Measurements from ENCODE around the gene PCDH8. TPM values are rescaled to one million over a fixed set of nuclear protein-coding genes. Genes with fewer than 3 reads are reported as not detected.

Gene PCDH8
- total and polyA plus RNA-seq, 10 of the 15 experiments (the other 5 are each of a cell fraction or from before 2014, with no cell fraction given): 0.03 to 0.86 (median 0.45) TPM; not detected in 1

GRCh38 chr13:52851137-52851962 lies 2.9 kb upstream of the PCDH8 start (continued):
- no peak for TF ChIP-seq SKIL (IDR thresholded peaks at IDR 0.05; ENCODE audit: low read depth, poor library complexity, severe bottlenecking)
- no peak for TF ChIP-seq HSF1 (IDR thresholded peaks at IDR 0.05; ENCODE audit: low read depth, low read length)
- TF ChIP-seq MAX (IDR thresholded peaks at IDR 0.05; ENCODE audit: low read depth, low read length): no peak
- no peak for TF ChIP-seq CBX3 (IDR thresholded peaks at IDR 0.05; ENCODE audit: borderline replicate concordance, low read depth)
- TF ChIP-seq EGR1 (IDR thresholded peaks at IDR 0.05; ENCODE audit: borderline replicate concordance in 1 of 2, low read depth in 2 of 2, low read length in 2 of 2): no peak
- 0 out of 2 replicates have a peak, but pooled peaks have one; percentile 3 for TF ChIP-seq RAD21 (IDR thresholded peaks at IDR 0.05; ENCODE audit: insufficient read depth, low read depth, low read length)
- no peak for TF ChIP-seq NRF1 (conservative IDR thresholded peaks at IDR 0.05; ENCODE audit: low read depth, low read length)
- no peak for TF ChIP-seq MXI1 (IDR thresholded peaks at IDR 0.05; ENCODE audit: low read depth, low read length)
- TF ChIP-seq RB1 (IDR thresholded peaks at IDR 0.05; ENCODE audit: borderline replicate concordance): no peak
- no peak for TF ChIP-seq E4F1 (IDR thresholded peaks at IDR 0.05; ENCODE audit: borderline replicate concordance, partially characterized antibody)
- no peak for TF ChIP-seq MLLT1 (IDR thresholded peaks at IDR 0.05)
- peak; percentile 54 for TF ChIP-seq USF2 (IDR thresholded peaks at IDR 0.05; ENCODE audit: borderline replicate concordance, low read depth, low read length)
- TF ChIP-seq POLR2AphosphoS2 (IDR thresholded peaks at IDR 0.05; ENCODE audit: low read depth, low read length): no peak
- no peak for TF ChIP-seq SPI1 (IDR thresholded peaks at IDR 0.05; ENCODE audit: borderline replicate concordance, insufficient read depth, low read depth, low read length)
- TF ChIP-seq IRF3 (IDR thresholded peaks at IDR 0.05): no peak
- 0 out of 4 replicates have a peak, but pooled peaks have one; percentile 17 to 23 for TF ChIP-seq EP300 (IDR thresholded peaks at IDR 0.05; ENCODE audit: borderline replicate concordance in 1 of 2, control insufficient read depth in 1 of 2, low read depth in 2 of 2, low read length in 2 of 2)

Measured in GM12878 (cell line).